ENCODE data around the gene TMEM106C.

Gene TMEM106C

GRCh38 chr12:47999816-48000215 lies 36.4 kb downstream of the TMEM106C start:
- DNase-seq, result no peak

- DNase-seq, result peak; percentile 12
These were observed 37.6 kb downstream of the TMEM106C start for GRCh38 chr12:48000878-48001504.

- DNase-seq, result peak; percentile 39
These were observed 38.4 kb downstream of the TMEM106C start for GRCh38 chr12:48001505-48002413.

GRCh38 chr12:48002414-48002730 lies 39.0 kb downstream of the TMEM106C start:
- no peak for DNase-seq

GRCh38 chr12:48002773-48003218 lies 39.4 kb downstream of the TMEM106C start:
- DNase-seq, result peak; percentile 42

- DNase-seq, result peak; percentile 56
These were observed 40.0 kb downstream of the TMEM106C start for GRCh38 chr12:48003226-48004052.

- peak; percentile 81 for DNase-seq
These were observed 40.9 kb downstream of the TMEM106C start, which contains the start of gene COL2A1 for GRCh38 chr12:48004053-48004941. TSS of gene COL2A1 (minus strand) at chr12:48004476. CDS start at chr12:48004321, 155 bp downstream.

GRCh38 chr12:48005001-48005749 lies 41.8 kb downstream of the TMEM106C start:
- no peak for DNase-seq

- no peak for DNase-seq
These were observed 42.3 kb downstream of the TMEM106C start for GRCh38 chr12:48005750-48006021.

- DNase-seq, result no peak
These were observed 43.8 kb downstream of the TMEM106C start for GRCh38 chr12:48007206-48007605.

GRCh38 chr12:48008349-48008748 lies 45.0 kb downstream of the TMEM106C start:
- no peak for DNase-seq

- DNase-seq, result no peak
These were observed 45.6 kb downstream of the TMEM106C start for GRCh38 chr12:48008950-48009349.

GRCh38 chr12:48009471-48009870 lies 46.1 kb downstream of the TMEM106C start:
- no peak for DNase-seq

GRCh38 chr12:48010366-48010970 lies 47.1 kb downstream of the TMEM106C start:
- no peak for DNase-seq

GRCh38 chr12:48012070-48012469 lies 48.7 kb downstream of the TMEM106C start:
- no peak for DNase-seq

GRCh38 chr12:48013287-48013686 lies 49.9 kb downstream of the TMEM106C start:
- DNase-seq, result no peak

- no peak for DNase-seq
These were observed 51.7 kb downstream of the TMEM106C start for GRCh38 chr12:48015129-48015528.

- DNase-seq, result no peak
These were observed 52.6 kb downstream of the TMEM106C start for GRCh38 chr12:48015954-48016353.

GRCh38 chr12:48016373-48017020 lies 53.1 kb downstream of the TMEM106C start:
- no peak for DNase-seq

- DNase-seq, result no peak
These were observed 54.1 kb downstream of the TMEM106C start for GRCh38 chr12:48017496-48017895.
